ENCODE results near the gene CCDC136. TPM values are rescaled to one million over a fixed set of nuclear protein-coding genes. Genes with fewer than 3 reads are reported as not detected.

CCDC136 gene
- total and polyA plus RNA-seq, 2 experiments from 2014 or later = 27.1 to 55.7 TPM

DNA sequence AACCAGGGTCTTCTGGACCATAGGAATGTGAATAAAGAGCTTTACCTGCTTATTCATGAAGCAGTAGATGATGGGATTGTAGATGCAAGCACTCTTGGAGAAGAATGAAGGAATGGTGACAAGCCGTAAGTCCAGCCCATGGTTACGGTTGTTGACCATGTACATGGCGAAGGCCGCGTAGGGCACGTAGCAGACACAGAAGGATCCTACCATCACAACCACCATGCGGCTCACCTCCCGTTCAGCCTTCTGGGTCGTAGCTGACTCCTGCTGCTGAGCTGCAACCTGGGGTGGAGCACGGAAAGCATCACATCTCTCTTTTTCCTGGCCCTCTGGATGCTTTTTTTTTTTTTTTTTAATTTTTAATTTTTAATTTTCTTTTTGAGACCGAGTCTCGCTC is 18.2 kb upstream of the CCDC136 start:
- TF ChIP-seq CREB1 (CRISPR knock-in tag; IDR thresholded peaks at IDR 0.05; ENCODE audit: low read depth) (no peak), REST (IDR thresholded peaks at IDR 0.05; ENCODE audit: unreplicated experiment) (no peak), CTCF (conservative IDR thresholded peaks at IDR 0.05; ENCODE audit: low read depth in 2 of 2) (no peak), EZH2phosphoT487 (IDR thresholded peaks at IDR 0.05; ENCODE audit: unreplicated experiment) (no peak), POLR2AphosphoS5 (IDR thresholded peaks at IDR 0.05; ENCODE audit: low read depth) (no peak), STAT1 (IDR thresholded peaks at IDR 0.05; ENCODE audit: unreplicated experiment) (no peak), JUNB (IDR thresholded peaks at IDR 0.05; ENCODE audit: unreplicated experiment) (no peak), ZNF462 (CRISPR knock-in tag; IDR thresholded peaks at IDR 0.05) (no peak), ZNF114 (CRISPR knock-in tag; IDR thresholded peaks at IDR 0.05) (no peak), EZH2 (IDR thresholded peaks at IDR 0.05; ENCODE audit: low read depth, unreplicated experiment) (no peak), ZNF331 (CRISPR knock-in tag; IDR thresholded peaks at IDR 0.05; ENCODE audit: low read depth) (no peak), NANOG (IDR thresholded peaks at IDR 0.05; ENCODE audit: borderline replicate concordance) (no peak)
- TF ChIP-seq, protein P1, sequence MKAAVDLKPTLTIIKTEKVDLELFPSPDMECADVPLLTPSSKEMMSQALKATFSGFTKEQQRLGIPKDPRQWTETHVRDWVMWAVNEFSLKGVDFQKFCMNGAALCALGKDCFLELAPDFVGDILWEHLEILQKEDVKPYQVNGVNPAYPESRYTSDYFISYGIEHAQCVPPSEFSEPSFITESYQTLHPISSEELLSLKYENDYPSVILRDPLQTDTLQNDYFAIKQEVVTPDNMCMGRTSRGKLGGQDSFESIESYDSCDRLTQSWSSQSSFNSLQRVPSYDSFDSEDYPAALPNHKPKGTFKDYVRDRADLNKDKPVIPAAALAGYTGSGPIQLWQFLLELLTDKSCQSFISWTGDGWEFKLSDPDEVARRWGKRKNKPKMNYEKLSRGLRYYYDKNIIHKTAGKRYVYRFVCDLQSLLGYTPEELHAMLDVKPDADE (IDR thresholded peaks at IDR 0.05) = no peak
- Mint-ChIP-seq H3K27ac (no peak overlapping the region), H3K36me3 (ENCODE audit: low read depth) (peaks cover 53% of the 10 kb centered on the region), H3K9me3 (peaks cover 21% of the 10 kb centered on the region), H3K27me3 (ENCODE audit: insufficient read depth, low read depth, poor library complexity) (peaks cover under 1% of the 10 kb centered on the region), H3K4me3 (no peak overlapping the region), H3K4me1 (no peaks in the 10 kb centered on the region)
- Histone ChIP-seq H3K4me3 (no peak overlapping the region), H3K27ac (ENCODE audit: low read depth) (no peak overlapping the region), H3K79me2 (replicated peaks; ENCODE audit: insufficient read depth) (no peaks in the 10 kb centered on the region), H3K36me3 (ENCODE audit: insufficient read depth) (peaks cover 33% of the 10 kb centered on the region), H3K4me2 (no peak overlapping the region), H3F3A (replicated peaks; ENCODE audit: low read depth) (0 out of 2 replicates have a peak, but pooled peaks cover 4% of the 10 kb centered on the region), H3K27me3 (ENCODE audit: insufficient read depth) (no peaks in the 10 kb centered on the region), H4K20me1 (replicated peaks; ENCODE audit: insufficient read depth) (0 out of 2 replicates have a peak, but pooled peaks cover 7% of the 10 kb centered on the region), H3K4me1 (ENCODE audit: insufficient read depth) (no peaks in the 10 kb centered on the region), H2AFZ (no peak overlapping the region), H3K9me2 (ENCODE audit: insufficient read depth) (no peaks in the 10 kb centered on the region)
- ATAC-seq = no peak
- no peak for DNase-seq (ENCODE audit: low spot score)

All from GM23338 (cell line).